Stimulated activated CD8-positive, alpha-beta memory T cell treated with anti-CD3 and anti-CD28 coated beads, Interleukin-15, amount 100 ng/mL, for 48 hours (primary cell): ENCODE data around the gene SRP19.
"Not testable (repeated sequence)": the region's sequence is repeated elsewhere in the genome, so short reads cannot be mapped to it uniquely, and the experiment has no call there.

Experiments used
- DNase-seq, 2 donors: peaks; one replicate each; pipeline ENCODE4 v3.0.0-alpha.2; 2020; ENCODE audit warnings: low read depth in 2 of 2

Gene SRP19

GRCh38 chr5:112860929-112861637, at the start of gene SRP19:
TSS of gene SRP19 (plus strand) at chr5:112861287. CDS start at chr5:112861377, 90 bp downstream.
- DNase-seq, result peak; percentile 85

- DNase-seq, result no peak
These were observed 48.5 kb upstream of the SRP19 start for GRCh38 chr5:112812549-112812948.

GRCh38 chr5:112820246-112820645, 40.8 kb upstream of the SRP19 start:
- no peak for DNase-seq

GRCh38 chr5:112822456-112822855, 38.6 kb upstream of the SRP19 start:
- DNase-seq, result no peak

GRCh38 chr5:112823181-112823580, 37.9 kb upstream of the SRP19 start:
- DNase-seq, result no peak

GRCh38 chr5:112823656-112824055, 37.4 kb upstream of the SRP19 start:
- DNase-seq, result no peak

- DNase-seq, result no peak
These were observed 36.9 kb upstream of the SRP19 start for GRCh38 chr5:112824197-112824596.

GRCh38 chr5:112830378-112830777, 30.7 kb upstream of the SRP19 start:
- DNase-seq, result no peak

- no peak for DNase-seq
These were observed 27.1 kb upstream of the SRP19 start for GRCh38 chr5:112833971-112834370.

GRCh38 chr5:112844489-112844888, 16.6 kb upstream of the SRP19 start:
- DNase-seq, result no peak

- DNase-seq, result no peak
These were observed 14.5 kb upstream of the SRP19 start for GRCh38 chr5:112846556-112846955.

- no peak for DNase-seq
These were observed 13.8 kb upstream of the SRP19 start for GRCh38 chr5:112847306-112847705.

GRCh38 chr5:112848116-112848811, 12.8 kb upstream of the SRP19 start:
- no peak for DNase-seq

- DNase-seq, result no peak
These were observed 11.2 kb upstream of the SRP19 start for GRCh38 chr5:112849912-112850311.

GRCh38 chr5:112854651-112855050, 6.4 kb upstream of the SRP19 start:
- DNase-seq, result no peak

- no peak for DNase-seq
These were observed 3.2 kb upstream of the SRP19 start for GRCh38 chr5:112857866-112858265.

- not testable (repeated sequence) for DNase-seq
These were observed 537 bp upstream of the SRP19 start for GRCh38 chr5:112860571-112860928.

GRCh38 chr5:112861638-112861985, 525 bp downstream of the SRP19 start:
- DNase-seq, result no peak

- no peak for DNase-seq
These were observed 998 bp downstream of the SRP19 start for GRCh38 chr5:112862085-112862484.

- no peak for DNase-seq
These were observed 2.5 kb downstream of the SRP19 start for GRCh38 chr5:112863549-112863948.

GRCh38 chr5:112865128-112865527, 4.0 kb downstream of the SRP19 start:
- no peak for DNase-seq

- DNase-seq, result no peak
These were observed 5.7 kb downstream of the SRP19 start for GRCh38 chr5:112866739-112867138.

- no peak for DNase-seq
These were observed 6.3 kb downstream of the SRP19 start for GRCh38 chr5:112867411-112867810.

- no peak for DNase-seq
These were observed 8.9 kb downstream of the SRP19 start for GRCh38 chr5:112869948-112870347.
